Lung (tissue), 12 donors: ENCODE measurements around the gene PALLD. TPM values are rescaled to one million over a fixed set of nuclear protein-coding genes. Genes with fewer than 3 reads are reported as not detected.
A peak's percentile ranks its signal among the peaks of the same experiment; 100 is the strongest.

Experiments
- ATAC-seq: fragments of 200-7000 bp; cut with Tn5 transposase; one replicate; pipeline ENCODE4 v1.9.1; 2020; ENCODE audit warnings: moderate number of reproducible peaks; ENCODE audit not compliant: insufficient read depth, low FRiP score
- DNase-seq, 3 donors: peaks; one replicate each; pipeline ENCODE4 v3.0.0-alpha.2; 2013 to 2017
- H3K27ac ChIP-seq, 2 donors: one replicate each; pipeline ENCODE4 v1.5.1; 2013; ENCODE audit warnings: mild to moderate bottlenecking in 2 of 2, moderate library complexity in 2 of 2, control low read depth in 1 of 2, inconsistent platforms in 1 of 2, low read depth in 1 of 2, low read length in 1 of 2
- H3K27me3 ChIP-seq, 3 donors: one replicate each; pipeline ENCODE4 v1.5.1; 2013; ENCODE audit warnings: low read length in 2 of 3; ENCODE audit not compliant: control insufficient read depth in 3 of 3, insufficient read depth in 3 of 3
- H3K36me3 ChIP-seq, 4 donors: one replicate each; pipeline ENCODE4 v1.5.1; 2013; ENCODE audit warnings: low read length in 4 of 4, mild to moderate bottlenecking in 1 of 4, moderate library complexity in 1 of 4; ENCODE audit not compliant: control insufficient read depth in 4 of 4, insufficient read depth in 4 of 4
- H3K4me1 ChIP-seq, 5 donors: one replicate each; pipeline ENCODE4 v1.5.1; 2013; ENCODE audit warnings: low read length in 5 of 5, mild to moderate bottlenecking in 2 of 5, moderate library complexity in 1 of 5; ENCODE audit not compliant: control insufficient read depth in 5 of 5, insufficient read depth in 5 of 5
- H3K4me3 ChIP-seq: one replicate; pipeline ENCODE4 v1.5.1; 2013; ENCODE audit warnings: mild to moderate bottlenecking, control low read depth, moderate library complexity
- H3K9ac ChIP-seq, 2 donors: one replicate each; pipeline ENCODE4 v1.5.1; 2013; ENCODE audit warnings: low read length in 2 of 2, control low read depth in 1 of 2; ENCODE audit not compliant: insufficient read depth in 1 of 2
- H3K9me3 ChIP-seq, 4 donors: one replicate each; pipeline ENCODE4 v1.5.1; 2013; ENCODE audit warnings: low read length in 3 of 4, mild to moderate bottlenecking in 1 of 4, moderate library complexity in 1 of 4; ENCODE audit not compliant: control insufficient read depth in 4 of 4, insufficient read depth in 3 of 4
- WGBS, 2 donors: extraction: QIAGEN DNeasy Blood & Tissue Kit; methylation state at CpG; one replicate each; pipeline ENCODE4 v1.1.7; 2013; 5-methylcytosine and 5-hydroxymethylcytosine counted together
- polyA plus RNA-seq, 2 donors: library from polyadenylated mRNA; stranded (reverse); fragments of 200-250 nt; gene quantifications; one replicate each; pipeline ENCODE4 v1.2.1, GENCODE V29; 2013
- total RNA-seq, 2 donors: library from RNA; depleted of rRNA in 1 of 2; stranded (reverse); fragments of >200 nt in 1 of 2; gene quantifications; one replicate each; pipeline ENCODE4 v1.2.1, GENCODE V29; 2014 to 2021
- TF ChIP-seq, protein P1 (sequence below): IDR thresholded peaks from 2 replicates; pipeline ENCODE4 v1.5.1; 2012; ENCODE audit warnings: mild to moderate bottlenecking; ENCODE audit errors: control extremely low read depth, extremely low read depth
- donor health status: control.
- donor health status: control.
- donor health status: Bipolar disorder and iron deficiency.
- donor health status: healthy.
- donor health status: DM: yes; HTN: yes; CAD: no.

PALLD gene
- total and polyA plus RNA-seq, 4 donors, result 20.7 to 139 (median 63.0) TPM

DNA sequence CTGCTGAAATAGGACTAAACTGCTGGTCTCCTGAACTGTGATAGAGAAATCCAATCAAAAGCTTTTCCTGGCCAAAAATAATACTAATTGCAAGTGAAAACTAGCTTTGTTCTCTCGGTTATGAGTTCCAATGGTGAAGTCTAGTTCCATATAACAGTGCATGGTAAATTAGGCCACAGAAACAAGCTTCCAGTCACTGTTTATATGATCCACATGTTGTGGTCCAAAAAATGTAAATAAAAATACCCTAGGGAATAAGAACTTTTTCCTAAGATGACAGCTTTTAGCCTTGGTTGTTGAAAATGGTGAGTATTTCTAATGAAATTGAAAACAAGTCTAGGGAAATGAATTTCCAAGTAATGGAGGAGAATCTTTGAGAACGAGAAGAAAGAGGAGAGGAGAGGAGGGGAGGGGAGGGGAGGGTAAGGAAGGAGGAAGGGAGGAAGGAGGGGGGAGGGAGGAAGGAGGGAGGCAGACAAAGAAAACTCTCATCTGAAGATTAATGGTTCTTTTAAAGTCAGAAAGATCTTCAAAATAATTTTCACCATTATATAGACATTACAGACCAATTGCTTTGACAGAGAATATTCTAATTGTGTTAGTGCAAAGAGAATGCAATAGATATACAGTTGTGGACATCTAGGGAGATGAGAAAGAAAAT lies 26.1 kb downstream of the PALLD start:
- TF ChIP-seq, protein P1, sequence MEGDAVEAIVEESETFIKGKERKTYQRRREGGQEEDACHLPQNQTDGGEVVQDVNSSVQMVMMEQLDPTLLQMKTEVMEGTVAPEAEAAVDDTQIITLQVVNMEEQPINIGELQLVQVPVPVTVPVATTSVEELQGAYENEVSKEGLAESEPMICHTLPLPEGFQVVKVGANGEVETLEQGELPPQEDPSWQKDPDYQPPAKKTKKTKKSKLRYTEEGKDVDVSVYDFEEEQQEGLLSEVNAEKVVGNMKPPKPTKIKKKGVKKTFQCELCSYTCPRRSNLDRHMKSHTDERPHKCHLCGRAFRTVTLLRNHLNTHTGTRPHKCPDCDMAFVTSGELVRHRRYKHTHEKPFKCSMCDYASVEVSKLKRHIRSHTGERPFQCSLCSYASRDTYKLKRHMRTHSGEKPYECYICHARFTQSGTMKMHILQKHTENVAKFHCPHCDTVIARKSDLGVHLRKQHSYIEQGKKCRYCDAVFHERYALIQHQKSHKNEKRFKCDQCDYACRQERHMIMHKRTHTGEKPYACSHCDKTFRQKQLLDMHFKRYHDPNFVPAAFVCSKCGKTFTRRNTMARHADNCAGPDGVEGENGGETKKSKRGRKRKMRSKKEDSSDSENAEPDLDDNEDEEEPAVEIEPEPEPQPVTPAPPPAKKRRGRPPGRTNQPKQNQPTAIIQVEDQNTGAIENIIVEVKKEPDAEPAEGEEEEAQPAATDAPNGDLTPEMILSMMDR, result no peak
- Histone ChIP-seq H3K27me3 (no peaks in the 10 kb centered on the region), H3K4me1 (peaks cover 0 to 31% (median 0%) of the 10 kb centered on the region in 5 donors), H3K36me3 (no peaks in the 10 kb centered on the region), H3K4me3 (no peak overlapping the region), H3K9me3 (no peaks in the 10 kb centered on the region), H3K9ac (no peak overlapping the region), H3K27ac (peak overlapping the region in 1 of 2 donors; percentile 33)
- 78 to 83% methylated on average over 2 of the region's 2 CpGs for WGBS, 2 donors
- DNase-seq (no peak), ATAC-seq (no peak)

DNA sequence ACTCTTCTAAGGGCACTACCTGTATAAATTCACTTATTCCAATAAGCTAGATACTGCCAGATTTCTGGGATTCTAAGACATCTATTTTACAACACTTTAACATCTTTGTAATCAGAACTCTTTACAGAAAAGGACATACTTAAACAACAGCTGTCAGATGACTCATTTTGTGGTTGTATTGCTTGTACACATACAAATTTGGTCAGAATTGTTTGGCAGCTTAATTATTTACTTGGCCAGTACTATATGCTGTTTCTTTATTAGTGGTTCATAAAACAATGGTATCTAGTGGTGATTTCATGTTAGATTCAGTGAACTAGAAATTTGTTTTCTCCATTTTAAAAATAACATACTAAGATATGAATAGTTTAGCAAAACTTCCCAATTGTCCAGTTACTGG lies 27.2 kb downstream of the PALLD start:
- Histone ChIP-seq H3K9me3 (no peaks in the 10 kb centered on the region), H3K27ac (peak overlapping the region in 1 of 2 donors; percentile 41), H3K4me3 (no peak overlapping the region), H3K4me1 (peaks cover 0 to 28% (median 0%) of the 10 kb centered on the region in 5 donors), H3K27me3 (no peaks in the 10 kb centered on the region), H3K9ac (no peak overlapping the region), H3K36me3 (no peaks in the 10 kb centered on the region)
- DNase-seq (no peak), ATAC-seq (no peak)
- TF ChIP-seq, protein P1, result no peak

DNA sequence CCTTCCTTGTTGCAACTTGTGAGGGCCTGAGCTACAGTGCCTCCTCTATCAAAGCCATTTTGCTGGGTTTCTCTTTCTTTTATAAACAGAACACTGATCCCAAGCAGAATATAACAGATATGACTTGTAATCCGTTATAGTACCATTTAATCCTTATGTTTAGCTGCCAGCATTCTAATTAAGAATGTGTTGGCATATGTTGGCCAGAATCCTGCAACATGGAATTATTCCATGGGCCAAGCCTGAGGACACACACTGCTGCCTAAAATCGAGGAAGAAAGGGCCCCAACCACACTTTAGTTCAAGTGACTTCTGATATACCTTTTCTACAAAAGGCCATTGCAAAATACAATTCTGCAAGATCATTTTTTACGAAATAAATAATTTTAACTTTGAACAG lies 28.0 kb downstream of the PALLD start:
- H3K9ac ChIP-seq, result no peak overlapping the region
- TF ChIP-seq, protein P1, result no peak
- peaks cover 0 to 28% (median 0%) of the 10 kb centered on the region in 5 donors for H3K4me1 ChIP-seq
- H3K27ac ChIP-seq, result peak overlapping the region in 1 of 2 donors; percentile 41
- H3K27me3 ChIP-seq, result no peaks in the 10 kb centered on the region
- no peaks in the 10 kb centered on the region for H3K36me3 ChIP-seq
- H3K4me3 ChIP-seq, result no peak overlapping the region
- DNase-seq (no peak), ATAC-seq (no peak)
- 83 to 84% methylated on average over 3 of the region's 3 CpGs for WGBS, 2 donors
- no peaks in the 10 kb centered on the region for H3K9me3 ChIP-seq

DNA sequence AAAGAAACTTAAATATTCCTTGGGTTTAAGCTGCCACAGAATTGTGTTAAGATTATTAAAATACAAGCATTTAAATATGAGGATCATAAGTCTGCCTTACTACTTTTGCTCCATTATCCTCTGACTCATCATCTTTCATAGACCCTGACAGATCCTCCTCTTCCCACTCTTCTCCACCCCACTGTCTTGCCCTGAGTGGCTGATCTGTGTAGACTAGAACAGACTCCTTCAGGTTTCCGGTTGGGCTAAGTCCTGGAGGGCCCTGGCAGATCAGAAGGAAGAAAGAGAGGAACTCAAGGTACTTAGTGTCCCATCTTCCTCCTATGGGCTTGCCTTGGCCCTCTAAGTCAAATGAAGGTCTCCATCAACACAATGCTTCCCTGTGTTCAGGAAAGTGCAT lies 30.7 kb downstream of the PALLD start:
- ATAC-seq (no peak), DNase-seq (no peak)
- Histone ChIP-seq H3K4me1 (peaks cover 0 to 34% (median 0%) of the 10 kb centered on the region in 5 donors), H3K9ac (no peak overlapping the region), H3K36me3 (no peaks in the 10 kb centered on the region), H3K4me3 (no peak overlapping the region), H3K9me3 (no peaks in the 10 kb centered on the region), H3K27me3 (no peaks in the 10 kb centered on the region), H3K27ac (no peak overlapping the region)
- 89 to 92% methylated on average over 1 of the region's 1 CpG for WGBS, 2 donors
- TF ChIP-seq, protein P1, result no peak
